RWPE2 (cell line): ENCODE data around the gene TTLL3.
"Not testable (repeated sequence)": the region's sequence is repeated elsewhere in the genome, so short reads cannot be mapped to it uniquely, and the experiment has no call there.

ENCODE experiments used
- ATAC-seq: fragments of 200-7000 bp; cut with Tn5 transposase; 3 replicates; pipeline ENCODE4 v1.9.1; 2021; ENCODE audit warnings: low read depth
- DNase-seq: peaks from one replicate; pipeline ENCODE4 v3.0.0-alpha.2; 2020; ENCODE audit warnings: low spot score
- H3K27ac ChIP-seq: fragments of 450-650 bp; 2 replicates; pipeline ENCODE4 v1.5.1; 2017; ENCODE audit warnings: mild to moderate bottlenecking; ENCODE audit not compliant: poor library complexity, severe bottlenecking
- H3K27me3 ChIP-seq: fragments of 250-450 bp; sonication (Bioruptor Pico); 2 replicates; pipeline ENCODE4 v1.5.1; 2021; ENCODE audit warnings: mild to moderate bottlenecking, moderate library complexity; ENCODE audit not compliant: insufficient read depth, poor library complexity, severe bottlenecking
- H3K36me3 ChIP-seq: fragments of 250-450 bp; sonication (Bioruptor Pico); 2 replicates; pipeline ENCODE4 v1.5.1; 2020; ENCODE audit warnings: low read depth, mild to moderate bottlenecking, moderate library complexity
- H3K4me1 ChIP-seq: fragments of 250-450 bp; sonication (Bioruptor Pico); 2 replicates; pipeline ENCODE4 v1.5.1; 2021; ENCODE audit warnings: mild to moderate bottlenecking, moderate library complexity; ENCODE audit not compliant: insufficient read depth, poor library complexity, severe bottlenecking
- H3K4me3 ChIP-seq: fragments of 250-450 bp; sonication (Bioruptor Pico); 2 replicates; pipeline ENCODE4 v1.5.1; 2021; ENCODE audit warnings: mild to moderate bottlenecking, moderate library complexity; ENCODE audit not compliant: severe bottlenecking
- H3K9me3 ChIP-seq: fragments of 250-450 bp; sonication (Bioruptor Pico); 2 replicates; pipeline ENCODE4 v1.5.1; 2021; ENCODE audit warnings: mild to moderate bottlenecking, moderate library complexity; ENCODE audit not compliant: severe bottlenecking
- CTCF ChIP-seq: fragments of 450-650 bp; IDR thresholded peaks from one replicate; pipeline ENCODE4 v1.5.1; 2017; ENCODE audit warnings: mild to moderate bottlenecking, moderate library complexity; ENCODE audit not compliant: poor library complexity, severe bottlenecking

TTLL3 gene

GRCh38 chr3:9864200-9864927 lies 54.3 kb downstream of the TTLL3 start:
- Histone ChIP-seq H3K9me3 (no peaks in the 10 kb centered on the region), H3K27me3 (no peaks in the 10 kb centered on the region), H3K27ac (peak overlapping the region; percentile 46), H3K36me3 (no peaks in the 10 kb centered on the region), H3K4me3 (no peak overlapping the region), H3K4me1 (peaks cover 11% of the 10 kb centered on the region)
- ATAC-seq (peak; percentile 69), DNase-seq (no peak)
- TF ChIP-seq CTCF: no peak

- not testable (repeated sequence) for H3K27me3 ChIP-seq, DNase-seq, H3K9me3 ChIP-seq, H3K36me3 ChIP-seq, ATAC-seq, H3K4me3 ChIP-seq
- Histone ChIP-seq H3K27ac (peak overlapping the region; percentile 46), H3K4me1 (peaks cover 11% of the 10 kb centered on the region)
Measured at GRCh38 chr3:9865125-9865637, 55.1 kb downstream of the TTLL3 start.

GRCh38 chr3:9866639-9867038 lies 56.6 kb downstream of the TTLL3 start:
- Histone ChIP-seq H3K27ac (no peak overlapping the region), H3K27me3 (no peaks in the 10 kb centered on the region), H3K4me3 (no peak overlapping the region), H3K4me1 (peaks cover 15% of the 10 kb centered on the region), H3K36me3 (no peaks in the 10 kb centered on the region), H3K9me3 (no peaks in the 10 kb centered on the region)
- no peak for ATAC-seq
- TF ChIP-seq CTCF: no peak
- no peak for DNase-seq

- no peak for DNase-seq
- no peaks in the 10 kb centered on the region for H3K9me3 ChIP-seq
- H3K4me1 ChIP-seq: peaks cover 15% of the 10 kb centered on the region
- TF ChIP-seq CTCF: no peak
- no peaks in the 10 kb centered on the region for H3K27me3 ChIP-seq
- no peak for ATAC-seq
- H3K36me3 ChIP-seq: no peaks in the 10 kb centered on the region
- H3K27ac ChIP-seq: no peak overlapping the region
- H3K4me3 ChIP-seq: no peak overlapping the region
Measured at GRCh38 chr3:9867106-9867505, 57.0 kb downstream of the TTLL3 start.

- H3K27me3 ChIP-seq: no peaks in the 10 kb centered on the region
- ATAC-seq (no peak), DNase-seq (no peak)
Measured at GRCh38 chr3:9869955-9870354, 59.9 kb downstream of the TTLL3 start.

More at GRCh38 chr3:9869955-9870354, 59.9 kb downstream of the TTLL3 start:
- no peak for TF ChIP-seq CTCF
- Histone ChIP-seq H3K27ac (no peak overlapping the region), H3K9me3 (no peaks in the 10 kb centered on the region), H3K4me1 (peaks cover 4% of the 10 kb centered on the region), H3K4me3 (no peak overlapping the region), H3K36me3 (no peaks in the 10 kb centered on the region)
